ENCODE data around the gene MAP3K7CL. TPM values are rescaled to one million over a fixed set of nuclear protein-coding genes. Genes with fewer than 3 reads are reported as not detected.
A peak's percentile ranks its signal among the peaks of the same experiment; 100 is the strongest.
"Not testable (repeated sequence)": the region's sequence is repeated elsewhere in the genome, so short reads cannot be mapped to it uniquely, and the experiment has no call there.

The MAP3K7CL gene
- total RNA-seq, 1 experiment from 2014 or later, result 5.3 TPM

DNA sequence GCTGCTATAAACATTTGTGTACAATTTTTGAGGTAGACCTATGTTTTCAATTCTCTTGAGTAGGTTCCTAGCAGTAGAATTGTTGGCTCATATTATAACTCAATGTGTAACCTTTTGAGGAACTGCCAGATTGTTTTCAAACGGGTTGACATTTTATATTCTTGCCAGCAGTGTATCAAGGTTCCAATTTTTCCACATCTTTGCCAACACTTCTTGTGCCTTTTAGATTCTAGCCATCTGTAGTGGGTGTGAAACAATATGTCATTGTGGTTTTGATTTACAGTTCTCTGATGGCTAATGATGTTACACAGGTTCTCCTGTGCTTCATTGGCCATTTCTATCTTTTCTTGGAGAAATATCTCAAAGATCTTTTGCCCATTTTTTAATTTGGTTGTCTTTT is 36.4 kb downstream of the MAP3K7CL start:
- Histone ChIP-seq H3K36me3 (no peaks in the 10 kb centered on the region), H3K9me3 (replicated peaks) (no peaks in the 10 kb centered on the region), H3K27ac (no peak overlapping the region), H3K4me1 (replicated peaks) (peaks cover 11% of the 10 kb centered on the region), H3K27me3 (replicated peaks) (no peaks in the 10 kb centered on the region), H3K4me3 (no peak overlapping the region)
- no peak for DNase-seq (ENCODE audit: low read depth in 1 of 2, low spot score in 2 of 2)

DNA sequence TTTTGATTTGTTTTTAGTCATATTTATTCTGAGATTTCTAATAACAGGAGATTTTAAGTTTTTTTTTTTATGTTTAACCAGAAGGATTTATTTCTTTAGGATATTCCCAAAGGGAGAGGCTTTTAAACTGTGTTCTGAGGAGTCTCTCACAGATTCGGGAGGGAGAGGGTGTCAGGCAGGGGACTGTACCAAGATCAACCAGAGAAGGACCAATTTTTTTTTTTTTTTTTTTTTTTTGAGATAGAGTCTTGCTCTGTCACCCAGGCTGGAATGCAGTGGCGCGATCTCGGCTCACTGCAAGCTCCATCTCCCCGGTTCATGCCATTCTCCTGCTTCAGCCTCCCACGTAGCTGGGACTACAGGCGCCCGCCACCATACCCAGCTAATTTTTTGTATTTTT is 37.0 kb downstream of the MAP3K7CL start:
- peaks cover 11% of the 10 kb centered on the region for H3K4me1 ChIP-seq (replicated peaks)
- not testable (repeated sequence) for H3K36me3 ChIP-seq; H3K9me3 ChIP-seq (replicated peaks); H3K27ac ChIP-seq; H3K27me3 ChIP-seq (replicated peaks); H3K4me3 ChIP-seq; DNase-seq (ENCODE audit: low read depth in 1 of 2, low spot score in 2 of 2)

DNA sequence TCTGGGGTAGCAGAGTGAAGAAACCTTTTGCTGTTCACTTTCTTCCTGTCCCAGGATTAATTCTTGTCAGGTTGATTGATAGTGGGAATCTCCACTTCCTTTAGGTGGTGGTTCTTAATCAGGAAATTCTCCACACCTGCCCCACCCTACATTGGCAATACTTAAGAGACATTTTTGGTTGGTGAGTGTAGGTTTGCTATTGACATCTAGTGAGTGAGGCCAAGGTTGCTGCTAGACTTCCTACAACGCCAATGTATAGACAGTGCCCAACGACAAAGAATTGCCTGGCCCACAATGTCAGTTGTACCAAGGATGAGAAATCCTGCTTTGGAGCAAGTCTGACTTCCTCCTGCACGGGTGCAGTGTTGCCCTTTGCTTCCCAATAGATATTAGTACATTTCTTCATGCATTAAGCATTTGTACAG is 38.5 kb downstream of the MAP3K7CL start:
- no peak overlapping the region for H3K27ac ChIP-seq
- no peaks in the 10 kb centered on the region for H3K36me3 ChIP-seq
- H3K9me3 ChIP-seq (replicated peaks), result no peaks in the 10 kb centered on the region
- no peak overlapping the region for H3K4me3 ChIP-seq
- DNase-seq (ENCODE audit: low read depth in 1 of 2, low spot score in 2 of 2), result no peak
- H3K27me3 ChIP-seq (replicated peaks), result no peaks in the 10 kb centered on the region
- no peaks in the 10 kb centered on the region; the same call in 1 of the 2 replicates for H3K4me1 ChIP-seq (replicated peaks)

DNA sequence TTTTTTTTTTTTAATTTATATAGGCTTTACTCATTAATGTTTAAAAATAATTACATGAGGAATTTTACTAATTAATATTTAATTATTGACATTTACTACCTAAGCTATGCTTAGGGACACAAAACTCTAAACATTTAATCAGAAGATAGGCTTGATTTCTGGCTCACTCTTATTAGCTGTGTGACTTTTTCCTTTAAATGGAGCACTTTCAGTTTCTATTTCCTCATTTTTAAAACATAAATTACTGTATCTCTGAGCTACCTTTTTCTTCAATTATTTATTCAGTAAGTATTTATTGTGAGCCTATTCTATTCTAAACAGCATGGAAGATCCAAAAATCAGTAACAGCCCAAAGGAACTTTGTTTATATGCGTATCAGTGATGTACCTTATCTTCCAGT is 40.5 kb downstream of the MAP3K7CL start:
- no peak for DNase-seq (ENCODE audit: low read depth in 1 of 2, low spot score in 2 of 2)
- Histone ChIP-seq H3K4me3 (no peak overlapping the region), H3K9me3 (replicated peaks) (no peaks in the 10 kb centered on the region), H3K27me3 (replicated peaks) (no peaks in the 10 kb centered on the region), H3K36me3 (no peaks in the 10 kb centered on the region), H3K27ac (no peak overlapping the region), H3K4me1 (replicated peaks) (peaks cover 13% of the 10 kb centered on the region)

DNA sequence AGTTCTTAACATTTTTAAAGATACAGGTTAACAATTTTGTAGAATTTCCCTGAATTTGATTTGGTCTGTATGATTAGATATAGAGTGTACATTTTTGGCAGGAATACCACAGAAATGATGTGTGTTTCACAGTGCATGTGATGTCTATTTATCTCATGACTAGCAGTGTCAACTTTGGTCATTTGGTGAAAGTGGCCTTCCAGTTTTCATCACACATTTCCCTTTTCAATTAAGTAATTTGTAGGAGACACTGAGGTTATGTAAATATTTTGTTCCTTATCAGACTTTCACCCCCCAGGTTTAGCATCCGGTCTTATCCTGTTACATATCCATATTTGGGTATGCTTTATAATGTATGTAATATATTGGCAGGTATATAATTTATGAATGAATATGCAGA is 41.8 kb downstream of the MAP3K7CL start:
- Histone ChIP-seq H3K4me1 (replicated peaks) (peaks cover 22% of the 10 kb centered on the region), H3K27ac (no peak overlapping the region), H3K36me3 (no peaks in the 10 kb centered on the region), H3K27me3 (replicated peaks) (no peaks in the 10 kb centered on the region), H3K4me3 (no peak overlapping the region), H3K9me3 (replicated peaks) (no peaks in the 10 kb centered on the region)
- no peak for DNase-seq (ENCODE audit: low read depth in 1 of 2, low spot score in 2 of 2)

DNA sequence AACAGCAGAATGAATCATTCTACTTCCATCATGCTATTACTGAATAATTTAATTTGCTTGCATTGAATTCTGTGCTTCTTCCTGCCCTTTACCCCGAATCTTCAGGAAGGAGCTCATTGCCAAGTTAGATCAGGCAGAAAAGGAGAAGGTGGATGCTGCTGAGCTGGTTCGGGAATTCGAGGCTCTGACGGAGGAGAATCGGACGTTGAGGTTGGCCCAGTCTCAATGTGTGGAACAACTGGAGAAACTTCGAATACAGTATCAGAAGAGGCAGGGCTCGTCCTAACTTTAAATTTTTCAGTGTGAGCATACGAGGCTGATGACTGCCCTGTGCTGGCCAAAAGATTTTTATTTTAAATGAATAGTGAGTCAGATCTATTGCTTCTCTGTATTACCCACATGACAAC is 44.2 kb downstream of the MAP3K7CL start:
- peaks cover 22% of the 10 kb centered on the region for H3K4me1 ChIP-seq (replicated peaks)
- no peak overlapping the region for H3K4me3 ChIP-seq
- no peaks in the 10 kb centered on the region for H3K27me3 ChIP-seq (replicated peaks)
- no peaks in the 10 kb centered on the region for H3K36me3 ChIP-seq
- 0 out of 2 replicates have a peak overlapping the region, but pooled peaks have one; percentile 26 for H3K27ac ChIP-seq
- no peaks in the 10 kb centered on the region for H3K9me3 ChIP-seq (replicated peaks)
- peak in 1 of 2 experiments; percentile 30 for DNase-seq (ENCODE audit: low read depth in 1 of 2, low spot score in 2 of 2)

DNA sequence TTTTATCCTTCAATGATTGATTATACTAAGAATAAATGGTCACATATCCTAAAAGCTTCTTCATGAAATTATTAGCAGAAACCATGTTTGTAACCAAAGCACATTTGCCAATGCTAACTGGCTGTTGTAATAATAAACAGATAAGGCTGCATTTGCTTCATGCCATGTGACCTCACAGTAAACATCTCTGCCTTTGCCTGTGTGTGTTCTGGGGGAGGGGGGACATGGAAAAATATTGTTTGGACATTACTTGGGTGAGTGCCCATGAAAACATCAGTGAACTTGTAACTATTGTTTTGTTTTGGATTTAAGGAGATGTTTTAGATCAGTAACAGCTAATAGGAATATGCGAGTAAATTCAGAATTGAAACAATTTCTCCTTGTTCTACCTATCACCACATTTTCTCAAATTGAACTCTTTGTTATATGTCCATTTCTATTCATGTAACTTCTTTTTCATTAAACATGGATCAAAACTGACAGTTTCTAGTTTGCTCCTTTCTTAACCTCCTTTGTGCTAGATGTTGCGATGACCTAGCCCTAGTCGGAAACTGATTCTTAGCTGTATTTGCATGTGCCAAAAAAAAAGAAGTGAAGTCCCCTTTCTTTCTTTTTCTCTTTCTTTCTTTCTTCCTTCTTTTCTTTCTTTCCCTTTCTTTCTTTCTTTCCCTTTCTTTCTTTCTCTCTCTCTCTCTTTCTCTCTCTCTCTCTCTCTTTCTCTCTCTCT is 45.1 kb downstream of the MAP3K7CL start:
- Histone ChIP-seq H3K4me1 (replicated peaks) (peaks cover 22% of the 10 kb centered on the region), H3K36me3 (no peaks in the 10 kb centered on the region), H3K27ac (peak overlapping the region; percentile 34), H3K27me3 (replicated peaks) (no peaks in the 10 kb centered on the region), H3K4me3 (no peak overlapping the region), H3K9me3 (replicated peaks) (no peaks in the 10 kb centered on the region)
- peak; percentile 73 to 91 for DNase-seq (ENCODE audit: low read depth in 1 of 2, low spot score in 2 of 2)

DNA sequence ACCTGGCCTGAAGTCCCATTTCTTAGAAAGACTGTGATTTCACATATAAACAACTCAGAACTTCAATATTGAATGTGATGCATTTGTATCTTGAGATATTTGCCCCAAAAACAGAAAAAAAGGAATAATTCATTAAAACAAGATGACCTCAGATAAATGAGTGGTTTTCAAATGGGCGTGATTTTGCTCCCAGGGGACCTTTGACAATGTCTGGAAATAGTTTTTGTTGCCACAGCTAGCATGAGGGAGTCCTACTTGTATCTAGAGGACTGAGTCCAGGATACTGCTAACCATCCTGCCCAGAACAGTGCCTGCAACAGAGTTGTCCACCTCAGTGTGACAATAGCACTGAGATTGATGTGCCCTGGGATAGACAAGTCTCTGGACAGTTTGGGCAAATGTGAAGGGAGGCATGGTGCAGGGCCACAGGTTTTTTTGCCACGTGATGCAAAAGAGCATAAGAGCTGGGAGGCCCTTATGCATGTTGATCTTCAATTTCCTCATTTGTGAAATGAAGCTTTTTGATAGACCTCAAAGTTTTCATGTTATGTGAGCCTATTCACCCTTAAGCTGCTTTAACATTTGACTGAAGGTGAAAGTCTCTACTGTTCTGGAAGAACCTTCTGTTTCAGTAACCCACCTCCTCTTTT is 46.2 kb downstream of the MAP3K7CL start:
- H3K4me3 ChIP-seq, result no peak overlapping the region
- no peaks in the 10 kb centered on the region for H3K27me3 ChIP-seq (replicated peaks)
- H3K27ac ChIP-seq, result no peak overlapping the region
- no peak for DNase-seq (ENCODE audit: low read depth in 1 of 2, low spot score in 2 of 2)
- peaks cover 27% of the 10 kb centered on the region for H3K4me1 ChIP-seq (replicated peaks)
- no peaks in the 10 kb centered on the region for H3K9me3 ChIP-seq (replicated peaks)
- H3K36me3 ChIP-seq, result no peaks in the 10 kb centered on the region

DNA sequence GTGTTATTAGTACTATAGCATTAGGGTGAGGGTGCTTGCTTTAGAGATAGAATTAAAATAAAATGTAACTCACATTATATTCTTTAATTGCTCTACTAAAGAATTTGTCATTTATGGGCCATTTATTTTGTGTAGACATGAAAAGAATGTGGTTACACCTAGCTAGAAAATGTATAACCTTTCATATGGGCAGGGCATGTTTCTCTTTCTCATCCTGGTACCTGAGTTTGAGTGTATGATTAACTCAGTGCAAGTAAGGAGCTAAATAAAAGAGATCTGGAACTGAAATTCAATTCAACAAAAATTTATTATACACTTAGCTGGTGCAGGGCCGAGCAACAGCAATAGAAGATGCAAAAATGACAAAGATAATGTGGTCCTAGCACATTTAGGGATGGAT is 47.4 kb downstream of the MAP3K7CL start:
- H3K36me3 ChIP-seq, result no peaks in the 10 kb centered on the region
- H3K9me3 ChIP-seq (replicated peaks), result no peaks in the 10 kb centered on the region
- H3K4me1 ChIP-seq (replicated peaks), result peaks cover 33% of the 10 kb centered on the region
- H3K27me3 ChIP-seq (replicated peaks), result no peaks in the 10 kb centered on the region
- H3K4me3 ChIP-seq, result no peak overlapping the region
- DNase-seq (ENCODE audit: low read depth in 1 of 2, low spot score in 2 of 2), result no peak
- no peak overlapping the region for H3K27ac ChIP-seq

DNA sequence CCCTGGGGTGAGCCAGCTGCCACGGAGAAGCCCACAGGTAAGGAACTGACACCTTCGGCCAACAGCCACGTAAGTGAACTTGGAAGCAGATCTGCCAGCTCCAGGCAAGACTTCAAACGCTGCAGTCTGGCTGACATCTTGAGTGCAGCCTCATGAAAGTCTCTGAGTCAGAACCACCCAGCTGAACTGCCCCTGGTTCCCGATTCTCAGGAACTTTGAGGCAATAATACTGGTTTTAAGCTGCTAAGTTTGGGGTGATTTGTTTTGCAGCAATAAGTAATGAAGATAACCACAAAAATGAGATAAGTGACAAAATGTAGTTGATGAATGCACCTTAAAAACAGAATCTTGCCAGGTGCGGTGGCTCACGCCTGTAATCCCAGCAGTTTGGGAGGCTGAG is 48.5 kb downstream of the MAP3K7CL start:
- Histone ChIP-seq H3K4me1 (replicated peaks) (peaks cover 45% of the 10 kb centered on the region), H3K27ac (no peak overlapping the region), H3K36me3 (no peaks in the 10 kb centered on the region), H3K27me3 (replicated peaks) (no peaks in the 10 kb centered on the region), H3K4me3 (no peak overlapping the region), H3K9me3 (replicated peaks) (no peaks in the 10 kb centered on the region)
- no peak for DNase-seq (ENCODE audit: low read depth in 1 of 2, low spot score in 2 of 2)

DNA sequence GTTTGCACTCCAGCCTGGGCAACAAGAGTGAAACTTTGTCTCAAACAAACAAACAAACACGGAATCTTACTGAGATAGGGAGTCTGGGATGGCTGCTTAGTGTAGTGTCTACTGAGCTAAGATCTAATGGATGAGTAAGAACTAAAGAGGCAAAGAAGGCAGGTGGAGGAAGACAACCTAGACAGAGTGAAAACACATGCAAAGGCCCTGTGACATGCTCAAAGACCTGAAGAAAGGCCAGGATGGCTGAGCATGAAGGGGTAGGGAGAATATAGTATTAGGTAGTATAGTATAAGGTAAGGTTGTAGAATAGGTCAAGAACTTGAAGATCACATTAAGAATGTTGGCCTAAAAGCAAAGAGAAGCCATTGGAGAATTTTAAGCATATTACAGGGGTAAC is 49.1 kb downstream of the MAP3K7CL start:
- no peak overlapping the region for H3K27ac ChIP-seq
- H3K9me3 ChIP-seq (replicated peaks), result no peaks in the 10 kb centered on the region
- H3K4me3 ChIP-seq, result no peak overlapping the region
- H3K4me1 ChIP-seq (replicated peaks), result peaks cover 45% of the 10 kb centered on the region
- no peaks in the 10 kb centered on the region for H3K27me3 ChIP-seq (replicated peaks)
- no peak for DNase-seq (ENCODE audit: low read depth in 1 of 2, low spot score in 2 of 2)
- H3K36me3 ChIP-seq, result no peaks in the 10 kb centered on the region

DNA sequence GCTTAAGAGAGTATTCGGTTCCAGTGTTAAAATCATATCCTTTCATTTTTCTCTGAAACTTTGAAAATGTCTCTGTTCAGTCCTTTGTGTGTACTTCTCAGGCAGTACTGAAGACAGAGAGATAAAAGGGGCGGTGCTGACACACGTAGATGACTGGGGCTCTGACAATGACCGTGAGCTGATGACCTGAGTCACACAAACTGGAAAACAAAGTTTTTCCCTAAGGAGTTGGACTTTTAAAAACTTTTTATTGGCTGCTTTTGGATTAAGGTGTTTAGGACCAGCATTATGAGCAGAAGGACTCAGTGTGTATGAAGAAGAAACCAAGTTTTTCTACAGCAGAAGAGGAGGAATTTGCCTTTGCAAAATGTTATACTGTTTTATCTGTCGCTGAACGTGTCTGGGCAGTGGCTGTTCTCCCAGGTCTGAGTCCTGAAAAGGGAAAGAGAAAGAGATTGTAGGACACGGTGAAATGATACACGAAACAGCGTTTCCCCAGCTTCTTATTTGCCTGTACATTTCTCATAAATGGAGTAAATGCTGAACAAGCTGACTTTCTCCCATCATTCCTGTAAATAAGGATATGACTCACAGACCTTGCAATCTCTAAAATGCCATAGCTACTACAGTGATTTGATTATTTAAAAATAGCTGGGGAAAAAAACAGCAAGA is 51.5 kb downstream of the MAP3K7CL start:
- no peaks in the 10 kb centered on the region for H3K27me3 ChIP-seq (replicated peaks)
- peak overlapping the region; percentile 38 for H3K4me3 ChIP-seq
- no peaks in the 10 kb centered on the region for H3K36me3 ChIP-seq
- peak overlapping the region; percentile 100 for H3K27ac ChIP-seq
- DNase-seq (ENCODE audit: low read depth in 1 of 2, low spot score in 2 of 2), result peak; percentile 80 to 93
- H3K4me1 ChIP-seq (replicated peaks), result peaks cover 25% of the 10 kb centered on the region
- no peaks in the 10 kb centered on the region for H3K9me3 ChIP-seq (replicated peaks)

DNA sequence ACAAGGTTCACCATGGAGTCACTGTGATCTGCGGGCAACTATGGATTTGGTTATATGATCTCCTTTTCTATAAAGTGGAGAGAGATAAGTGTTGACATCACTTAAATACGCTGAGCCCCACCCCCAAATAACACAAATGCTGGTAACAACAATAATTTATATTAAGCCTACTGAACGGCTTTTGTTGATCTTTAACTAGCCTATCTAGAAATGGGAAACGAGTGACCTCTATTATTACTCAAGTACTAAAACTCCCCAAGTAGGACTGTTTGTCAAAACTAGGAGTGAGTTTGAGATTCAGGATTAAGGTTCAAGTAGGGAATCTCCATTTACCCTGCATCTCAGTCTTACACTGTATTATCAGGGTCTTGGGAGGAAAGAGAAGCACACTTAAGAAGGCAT is 52.2 kb downstream of the MAP3K7CL start:
- Histone ChIP-seq H3K9me3 (replicated peaks) (no peaks in the 10 kb centered on the region), H3K27ac (peak overlapping the region; percentile 100), H3K27me3 (replicated peaks) (no peaks in the 10 kb centered on the region), H3K36me3 (no peaks in the 10 kb centered on the region), H3K4me1 (replicated peaks) (peaks cover 26% of the 10 kb centered on the region), H3K4me3 (peak overlapping the region; percentile 38)
- no peak for DNase-seq (ENCODE audit: low read depth in 1 of 2, low spot score in 2 of 2)

DNA sequence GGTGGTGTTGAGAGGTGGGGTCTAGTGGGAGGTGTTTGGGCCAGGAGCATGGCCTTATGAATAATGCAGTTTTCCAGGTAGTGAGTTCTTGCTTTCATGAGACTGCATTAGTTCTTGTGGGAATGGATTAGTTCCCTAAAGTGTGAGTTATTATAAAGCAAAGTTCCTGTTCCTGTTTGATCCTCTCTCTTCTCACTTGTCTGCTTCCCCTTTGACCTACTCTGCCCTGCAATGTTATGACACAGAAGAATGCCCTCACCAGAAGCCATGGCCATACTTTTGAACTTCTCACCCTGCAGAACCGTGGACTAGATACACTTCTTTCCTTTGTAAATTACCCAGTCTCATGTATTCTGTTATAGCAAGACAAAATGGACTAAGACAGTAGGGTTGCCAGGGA is 53.6 kb downstream of the MAP3K7CL start:
- no peak for DNase-seq (ENCODE audit: low read depth in 1 of 2, low spot score in 2 of 2)
- no peaks in the 10 kb centered on the region for H3K36me3 ChIP-seq
- no peaks in the 10 kb centered on the region for H3K9me3 ChIP-seq (replicated peaks)
- peaks cover 36% of the 10 kb centered on the region for H3K4me1 ChIP-seq (replicated peaks)
- no peak overlapping the region for H3K4me3 ChIP-seq
- no peaks in the 10 kb centered on the region for H3K27me3 ChIP-seq (replicated peaks)
- H3K27ac ChIP-seq, result no peak overlapping the region

Data from SJSA1 (cell line).